Heart right ventricle (tissue), 16 donors: ENCODE measurements around the gene CXCR3. TPM values are rescaled to one million over a fixed set of nuclear protein-coding genes. Genes with fewer than 3 reads are reported as not detected.
A peak's percentile ranks its signal among the peaks of the same experiment; 100 is the strongest.

Experiments
- ATAC-seq, 8 donors: fragments of 200-7000 bp; cut with Tn5 transposase; one replicate each; pipeline ENCODE4 v1.9.1; 2020; ENCODE audit warnings: mild to moderate bottlenecking in 8 of 8, moderate library complexity in 8 of 8, moderate number of reproducible peaks in 1 of 8
- DNase-seq, 2 donors: peaks; one replicate each; pipeline ENCODE4 v3.0.0-alpha.2; 2020
- H3K27ac ChIP-seq, 10 donors: fragments of 200-600 bp; sonication (generic) in 2 of 10; one replicate each; pipeline versions ENCODE4 v1.5.0 to v1.8.0; 2020 to 2022; ENCODE audit warnings: mild to moderate bottlenecking in 3 of 10
- H3K27me3 ChIP-seq, 7 donors: fragments of 200-600 bp; one replicate each; pipeline ENCODE4 v1.8.0; 2021 to 2022; ENCODE audit warnings: mild to moderate bottlenecking in 2 of 7
- H3K36me3 ChIP-seq, 9 donors: fragments of 200-600 bp; sonication (generic) in 1 of 9; one replicate each; pipeline versions ENCODE4 v1.5.0 to v1.8.0; 2020 to 2022; ENCODE audit warnings: mild to moderate bottlenecking in 2 of 9
- H3K4me1 ChIP-seq, 9 donors: fragments of 200-600 bp; sonication (generic) in 1 of 9; one replicate each; pipeline versions ENCODE4 v1.5.0 to v1.8.0; 2020 to 2022; ENCODE audit warnings: mild to moderate bottlenecking in 4 of 9
- H3K4me3 ChIP-seq, 10 donors: fragments of 200-600 bp; sonication (generic) in 2 of 10; one replicate each; pipeline versions ENCODE4 v1.5.0 to v1.8.0; 2020 to 2022; ENCODE audit warnings: mild to moderate bottlenecking in 7 of 10, moderate library complexity in 2 of 10
- H3K9me3 ChIP-seq, 11 donors: fragments of 200-600 bp in 10 of 11; sonication (generic) in 2 of 11; one replicate each; pipeline versions ENCODE4 v1.5.0 to v1.8.0; 2013 to 2022; ENCODE audit warnings: mild to moderate bottlenecking in 2 of 11, control low read depth in 1 of 11, moderate library complexity in 1 of 11
- WGBS, 2 donors: extraction: QIAGEN DNeasy Blood & Tissue Kit; methylation state at CpG; one replicate each; pipeline ENCODE4 v1.1.7; 2013; ENCODE audit warnings: inconsistent platforms in 1 of 2; 5-methylcytosine and 5-hydroxymethylcytosine counted together
- intact Hi-C, 10 donors: fragments of 100-400 bp; cut with DNase I; formaldehyde crosslinking; loops; one replicate each; pipeline versions ENCODE4 v1.11.1 to v1.14.2; 2022
- polyA plus RNA-seq, 2 donors: library from polyadenylated mRNA; stranded (reverse); fragments of 200-250 nt; gene quantifications; one replicate each; pipeline ENCODE4 v1.2.3, GENCODE V29; 2013
- total RNA-seq, 10 donors: library from RNA; stranded (reverse); fragmentation: NEBNext Ultra II Directional in 3 of 10; extraction: Animal tissue kit (Norgen Biotek cat#: 25700) in 3 of 10; gene quantifications; one replicate each; pipeline versions ENCODE4 v1.2.1 to v1.2.4, GENCODE V29; 2021 to 2023
- TF ChIP-seq, protein P1 (sequence below), 9 donors: fragments of 200-600 bp; sonication (generic) in 2 of 9; IDR thresholded peaks; one replicate each; pipeline versions ENCODE4 v1.5.0 to v1.8.0; 2021 to 2022; ENCODE audit warnings: antibody characterized with exemption in 9 of 9, mild to moderate bottlenecking in 5 of 9, moderate library complexity in 1 of 9
- donor health status: Arrhythmogenic right ventricular cardiomyopathy.
- donor health status: ischemic (EF 13 %, LVEDD 7.1; RV severe dilation, severe dysfunction).
- donor health status: healthy with polysubstance abuse.
- donor health status: DM: no; HTN: yes; CAD: no.
- donor health status: DM: no; HTN: no; CAD: no.
- donor health status: ischemic (EF 25% LVEDD 6.9; RV normal size, moderate dysfunction).
- donor health status: ischemic (EF 25% LVEDD 5.7; RV mildly dilated, moderate dysfunction).
- donor health status: healthy.
- donor health status: DM: yes; HTN: yes; CAD: no.
- donor health status: Ischemic cardiomyopathy.
- donor health status: ischemic (EF 35%, LVEDD 5.7; RV mildly dilated, moderate dysfunction).
- donor health status: nonischemic (EF 11% LVEDD 7.7; RV severe dilation, severe dysfunction).
- donor health status: DM: yes; HTN: yes; CAD: no.
- donor health status: PGD.
- donor health status: ischemic (EF 29% LVEDD 5.4; RV normal size, mild dysfunction).
- donor health status: nonischemic (EF 23%, LVEDD 6.1; RV moderate dilation, normal function).

The CXCR3 gene
- total and polyA plus RNA-seq, 12 donors: 0.10 to 2.7 (median 0.24) TPM; not detected in 6

DNA sequence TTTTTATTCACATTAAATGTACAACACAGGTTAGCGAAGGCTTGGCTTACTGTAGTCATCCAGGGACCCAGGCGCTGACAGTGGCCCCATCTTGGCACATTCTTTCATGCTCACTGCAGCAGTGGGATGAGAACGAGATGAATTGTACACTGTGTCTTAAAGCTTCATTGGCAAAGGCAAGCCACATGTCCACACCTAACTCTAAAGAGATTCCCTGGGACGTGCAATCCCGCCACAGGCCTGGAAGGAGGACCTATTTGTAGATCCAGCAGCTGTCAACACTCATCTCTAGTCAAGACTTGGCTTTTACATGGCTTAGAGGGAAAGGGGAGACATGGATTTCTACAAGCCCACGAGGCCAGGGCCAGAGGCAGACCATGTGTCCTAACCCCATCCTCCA is 16.1 kb upstream of the CXCR3 start:
- Histone ChIP-seq H3K27ac (peak overlapping the region in 1 of 10 donors; percentile 48), H3K36me3 (no peaks in the 10 kb centered on the region), H3K9me3 (no peaks in the 10 kb centered on the region), H3K27me3 (peaks cover 0 to 5% (median 0%) of the 10 kb centered on the region in 7 donors), H3K4me1 (peaks cover 0 to 12% (median 0%) of the 10 kb centered on the region in 9 donors), H3K4me3 (no peak overlapping the region)
- ATAC-seq (peak in 7 of 8 donors; percentile 34 to 91 (median 68)), DNase-seq (peak in 1 of 2 donors; percentile 21)
- TF ChIP-seq, protein P1, sequence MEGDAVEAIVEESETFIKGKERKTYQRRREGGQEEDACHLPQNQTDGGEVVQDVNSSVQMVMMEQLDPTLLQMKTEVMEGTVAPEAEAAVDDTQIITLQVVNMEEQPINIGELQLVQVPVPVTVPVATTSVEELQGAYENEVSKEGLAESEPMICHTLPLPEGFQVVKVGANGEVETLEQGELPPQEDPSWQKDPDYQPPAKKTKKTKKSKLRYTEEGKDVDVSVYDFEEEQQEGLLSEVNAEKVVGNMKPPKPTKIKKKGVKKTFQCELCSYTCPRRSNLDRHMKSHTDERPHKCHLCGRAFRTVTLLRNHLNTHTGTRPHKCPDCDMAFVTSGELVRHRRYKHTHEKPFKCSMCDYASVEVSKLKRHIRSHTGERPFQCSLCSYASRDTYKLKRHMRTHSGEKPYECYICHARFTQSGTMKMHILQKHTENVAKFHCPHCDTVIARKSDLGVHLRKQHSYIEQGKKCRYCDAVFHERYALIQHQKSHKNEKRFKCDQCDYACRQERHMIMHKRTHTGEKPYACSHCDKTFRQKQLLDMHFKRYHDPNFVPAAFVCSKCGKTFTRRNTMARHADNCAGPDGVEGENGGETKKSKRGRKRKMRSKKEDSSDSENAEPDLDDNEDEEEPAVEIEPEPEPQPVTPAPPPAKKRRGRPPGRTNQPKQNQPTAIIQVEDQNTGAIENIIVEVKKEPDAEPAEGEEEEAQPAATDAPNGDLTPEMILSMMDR (IDR thresholded peaks at IDR 0.05): no peak
- WGBS, 2 donors: 32 to 48% methylated on average over 6 of the region's 6 CpGs
- intact Hi-C loops: no loop called here

DNA sequence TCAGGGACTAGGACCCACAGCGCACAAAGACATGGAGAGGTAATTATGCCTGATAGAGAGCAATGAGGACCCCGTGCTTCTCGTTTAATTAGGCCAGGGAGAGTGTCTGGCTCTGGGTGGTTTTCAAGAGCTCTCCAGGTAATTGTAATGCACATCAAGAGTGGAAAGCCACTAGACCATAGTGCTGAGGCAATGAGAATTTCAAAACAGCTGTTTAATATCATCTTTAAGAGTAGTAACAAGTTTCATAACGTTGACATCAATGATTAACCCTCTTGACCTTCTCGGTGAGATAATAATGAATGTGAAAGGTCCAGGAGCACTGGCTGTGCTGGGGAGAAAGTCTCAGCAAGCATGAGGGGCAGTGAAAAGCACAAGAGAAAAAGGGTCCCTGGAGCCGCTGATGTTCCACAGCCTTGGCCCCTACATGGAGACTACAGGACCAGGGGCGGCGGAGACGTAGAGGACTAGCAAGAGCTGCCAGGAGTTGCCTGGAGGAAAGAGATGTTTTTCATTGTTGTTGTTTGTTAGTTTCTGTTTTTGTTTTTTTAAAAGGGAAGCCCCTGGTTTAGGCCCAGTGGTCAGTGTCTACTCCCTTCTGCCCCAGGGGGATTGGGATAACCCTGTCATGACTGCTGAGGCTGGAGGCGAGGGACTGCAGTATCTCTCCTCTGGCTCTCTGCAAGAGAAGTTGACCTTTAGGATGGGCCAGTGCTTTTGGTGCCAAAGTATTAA is 14.8 kb upstream of the CXCR3 start:
- DNase-seq (no peak), ATAC-seq (peak in 1 of 8 donors; percentile 41)
- Histone ChIP-seq H3K27me3 (peaks cover 0 to 5% (median 0%) of the 10 kb centered on the region in 7 donors), H3K4me1 (peaks cover 0 to 12% (median 0%) of the 10 kb centered on the region in 9 donors), H3K36me3 (no peaks in the 10 kb centered on the region), H3K9me3 (no peaks in the 10 kb centered on the region), H3K27ac (peak overlapping the region in 1 of 10 donors; percentile 48), H3K4me3 (no peak overlapping the region)
- 57 to 63% methylated on average over 10 of the region's 10 CpGs for WGBS, 2 donors
- TF ChIP-seq, protein P1 (IDR thresholded peaks at IDR 0.05): no peak
- intact Hi-C loops: no loop called here

DNA sequence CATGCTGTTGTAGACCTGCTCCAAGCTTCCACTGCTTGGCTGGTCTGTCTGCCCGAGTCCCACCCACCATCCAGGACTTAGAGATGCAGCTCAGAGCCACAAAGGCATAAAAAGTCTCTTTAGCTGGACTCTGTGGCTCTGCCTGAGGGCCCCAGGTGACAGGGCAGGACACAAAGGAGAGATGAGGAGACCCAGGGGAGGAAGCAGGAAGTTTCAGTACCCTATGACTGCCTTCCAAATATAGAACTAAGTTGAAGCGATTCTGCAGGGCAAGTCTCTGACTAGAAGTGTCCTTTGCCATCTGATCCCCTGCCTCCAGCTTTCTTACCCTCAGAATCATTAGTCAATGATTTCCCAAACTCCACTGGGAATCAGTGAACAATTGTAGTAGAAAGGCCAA is 11.2 kb upstream of the CXCR3 start:
- no peak for ATAC-seq
- TF ChIP-seq, protein P1 (IDR thresholded peaks at IDR 0.05): no peak
- Histone ChIP-seq H3K4me1 (peaks cover 0 to 10% (median 0%) of the 10 kb centered on the region in 9 donors), H3K4me3 (no peak overlapping the region), H3K27me3 (peaks cover 0 to 5% (median 0%) of the 10 kb centered on the region in 7 donors), H3K27ac (no peak overlapping the region), H3K9me3 (no peaks in the 10 kb centered on the region), H3K36me3 (no peaks in the 10 kb centered on the region)
- WGBS, 2 donors: 69% methylated on average over 2 of the region's 2 CpGs
- intact Hi-C loops: no loop called here
- no peak for DNase-seq

DNA sequence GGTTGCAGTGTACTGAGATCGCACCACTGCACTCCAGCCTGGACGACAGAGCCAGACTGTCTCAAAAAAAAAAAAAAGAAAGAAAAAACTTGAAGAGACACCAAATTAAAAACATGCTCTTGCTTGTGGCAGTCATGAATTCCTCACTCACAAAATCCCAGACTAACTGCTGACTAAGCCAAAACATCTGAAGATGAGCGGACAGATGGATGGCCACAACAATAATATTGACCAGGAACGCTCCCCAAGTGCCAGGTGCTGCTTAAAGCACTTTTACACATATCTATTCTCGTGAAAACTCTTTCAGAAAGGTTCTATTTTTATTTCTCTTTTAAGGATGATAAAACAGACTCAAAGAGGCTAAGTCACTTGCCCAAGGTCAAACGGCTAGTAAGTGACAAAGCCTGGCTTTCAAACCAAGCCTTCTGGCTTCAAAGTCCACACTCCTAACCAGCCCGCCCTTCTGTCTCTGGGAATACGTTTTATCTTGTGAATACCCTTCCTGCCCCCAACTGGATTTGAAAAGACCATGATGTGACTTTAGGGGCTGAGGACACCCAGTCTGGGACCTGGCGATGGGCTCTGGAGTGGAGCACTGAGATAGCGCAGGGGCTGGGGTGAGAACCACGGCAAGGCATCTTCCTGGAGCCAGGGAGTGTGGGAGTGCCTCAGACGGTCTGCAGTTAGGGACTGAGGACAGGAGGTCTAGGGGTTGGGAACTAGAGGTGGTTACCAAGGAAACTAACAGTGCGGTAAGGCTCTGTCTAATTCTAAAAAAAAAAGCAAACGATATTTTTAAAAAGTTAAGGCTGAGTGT is 9.5 kb upstream of the CXCR3 start:
- intact Hi-C loops: no loop called here
- no peaks in the 10 kb centered on the region for H3K9me3 ChIP-seq
- TF ChIP-seq, protein P1 (IDR thresholded peaks at IDR 0.05): no peak
- no peak overlapping the region for H3K27ac ChIP-seq
- DNase-seq: no peak
- no peak overlapping the region for H3K4me3 ChIP-seq
- no peaks in the 10 kb centered on the region for H3K36me3 ChIP-seq
- H3K27me3 ChIP-seq: peaks cover 0 to 5% (median 0%) of the 10 kb centered on the region in 7 donors
- 85 to 90% methylated on average over 14 of the region's 14 CpGs for WGBS, 2 donors
- no peak for ATAC-seq
- peaks cover 0 to 17% (median 6%) of the 10 kb centered on the region in 9 donors for H3K4me1 ChIP-seq
